Activated naive CD8-positive, alpha-beta T cell treated with anti-CD3 and anti-CD28 coated beads, Interleukin-2, amount 10 ng/mL, durations not matched to agents 7 days and 5 days (primary cell): Measurements from ENCODE around the gene KPNA6. TPM values are rescaled to one million over a fixed set of nuclear protein-coding genes. Genes with fewer than 3 reads are reported as not detected.

ENCODE experiments used
- ATAC-seq: fragments of 150-1000 bp; cut with Tn5 transposase; one replicate; pipeline ENCODE4 v1.10.0; 2021; ENCODE audit warnings: low read depth, moderate library complexity
- POLR2A ChIA-PET: fragments of 350-600 bp; sonication (Branson Sonifier 250); formaldehyde crosslinking; loops from one replicate; lab custom pipeline; 2021; ENCODE audit warnings: antibody characterized with exemption; lab: Charles Lee
- DNase-seq: peaks from one replicate; pipeline ENCODE4 v3.0.0; 2021
- H3K27ac Mint-ChIP-seq: one replicate; pipeline ENCODE4 v1.8.0; 2022; ENCODE audit warnings: mild to moderate bottlenecking, mixed read lengths
- H3K27me3 Mint-ChIP-seq: one replicate; pipeline ENCODE4 v1.8.0; 2022; ENCODE audit warnings: mild to moderate bottlenecking, moderate library complexity, mixed read lengths
- H3K36me3 Mint-ChIP-seq: one replicate; pipeline ENCODE4 v1.8.0; 2021; ENCODE audit warnings: mild to moderate bottlenecking, mixed read lengths
- H3K4me1 Mint-ChIP-seq: one replicate; pipeline ENCODE4 v1.8.0; 2021; ENCODE audit warnings: mixed read lengths
- H3K4me3 Mint-ChIP-seq: one replicate; pipeline ENCODE4 v1.8.0; 2022; ENCODE audit warnings: mild to moderate bottlenecking, moderate library complexity, mixed read lengths
- H3K9me3 Mint-ChIP-seq: one replicate; pipeline ENCODE4 v1.8.0; 2021; ENCODE audit warnings: mixed read lengths
- total RNA-seq, 2 experiments: library from RNA; stranded (reverse); gene quantifications; one replicate each; pipeline ENCODE4 v1.2.3, GENCODE V29; 2021

KPNA6 gene
- total RNA-seq, 2 experiments from 2014 or later, result 63.8 to 69.8 TPM

DNA sequence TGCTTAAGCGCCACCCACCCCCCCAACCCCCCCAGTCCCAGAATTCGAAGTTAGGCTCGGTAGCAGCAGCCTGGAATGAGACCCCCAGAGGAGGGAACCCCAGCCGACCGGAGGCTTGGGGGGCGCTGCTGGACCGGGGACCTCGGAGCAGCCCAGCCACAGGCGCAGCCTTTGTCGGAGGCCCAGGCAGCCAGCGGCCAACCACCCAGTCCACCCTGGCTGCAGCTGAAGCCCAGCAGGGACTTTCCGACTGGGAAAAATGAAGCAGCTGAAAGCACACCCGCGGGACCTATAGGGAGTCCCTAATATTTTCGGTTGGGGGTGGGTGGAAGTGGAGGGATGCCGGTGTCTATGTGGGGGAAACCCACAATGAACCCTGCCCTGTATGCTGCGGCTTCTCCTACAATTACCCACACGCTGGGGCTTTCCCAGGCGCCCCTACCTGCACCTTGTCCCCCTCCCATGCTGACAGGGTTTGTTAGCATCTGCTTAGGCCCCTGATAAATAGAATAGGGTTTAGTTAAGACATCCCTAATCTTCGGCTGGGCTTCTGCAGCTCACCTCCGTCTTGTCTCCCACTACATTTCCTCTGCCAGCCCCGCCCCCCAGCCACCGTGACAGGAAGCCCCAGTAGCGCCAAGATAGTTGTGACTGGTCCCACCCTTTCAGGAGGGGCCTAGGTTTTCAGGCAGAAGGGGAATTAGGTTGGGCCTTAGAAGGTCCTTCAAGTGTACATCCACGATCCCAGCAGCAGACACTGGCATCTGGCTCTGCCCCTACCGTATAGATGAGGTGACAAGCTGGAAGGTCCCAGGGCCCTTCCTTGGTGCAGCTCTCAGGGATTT is 93.4 kb downstream of the KPNA6 start:
- DNase-seq, result peak; percentile 88
- H3K4me1 Mint-ChIP-seq, result peaks cover 54% of the 10 kb centered on the region
- no peaks in the 10 kb centered on the region for H3K9me3 Mint-ChIP-seq
- peaks cover 2% of the 10 kb centered on the region for H3K27me3 Mint-ChIP-seq
- ATAC-seq, result peak; percentile 61
- peak overlapping the region; percentile 84 for H3K4me3 Mint-ChIP-seq
- H3K27ac Mint-ChIP-seq, result peak overlapping the region; percentile 91
- POLR2A ChIA-PET, result interaction anchor here (0.6 to 3.1 kb wide), 20 partner anchors 9 to 557 kb away, joined by 3 to 37 read pairs (median 5); partner anchors contain the start of genes BSDC1, KPNA6, LCK and MARCKSL1
- peaks cover 36% of the 10 kb centered on the region for H3K36me3 Mint-ChIP-seq

DNA sequence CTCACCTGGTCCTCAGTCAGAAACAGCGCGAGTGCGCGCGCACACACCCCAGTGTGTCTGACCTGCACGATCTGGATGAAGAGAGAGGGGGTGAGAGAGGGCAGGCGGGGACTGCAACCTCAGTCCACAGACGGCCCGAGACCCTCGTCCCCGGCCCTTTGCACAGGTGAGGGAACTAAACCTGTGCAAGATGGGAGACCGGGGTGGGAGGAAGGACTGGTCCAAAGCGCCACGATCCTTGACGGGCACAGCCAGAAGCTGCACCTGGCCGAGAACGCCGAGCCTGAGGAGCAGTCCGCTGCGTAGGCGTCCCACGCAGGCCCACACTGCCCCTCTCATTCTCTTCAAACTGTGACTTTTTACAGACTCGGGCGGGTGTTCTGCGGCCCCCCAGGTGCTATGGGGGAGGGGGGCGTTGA is 97.1 kb downstream of the KPNA6 start:
- H3K27me3 Mint-ChIP-seq, result no peaks in the 10 kb centered on the region
- H3K4me3 Mint-ChIP-seq, result peak overlapping the region; percentile 90
- H3K9me3 Mint-ChIP-seq, result no peaks in the 10 kb centered on the region
- ATAC-seq (no peak), DNase-seq (no peak)
- POLR2A ChIA-PET, result interaction anchor here (0.6 to 2.6 kb wide), 10 partner anchors 10 to 132 kb away, joined by 3 to 15 read pairs (median 6); partner anchors contain the start of genes EIF3I, FAM167B, MARCKSL1 and TMEM234
- H3K36me3 Mint-ChIP-seq, result peaks cover 25% of the 10 kb centered on the region
- peaks cover 35% of the 10 kb centered on the region for H3K4me1 Mint-ChIP-seq
- no peak overlapping the region for H3K27ac Mint-ChIP-seq

DNA sequence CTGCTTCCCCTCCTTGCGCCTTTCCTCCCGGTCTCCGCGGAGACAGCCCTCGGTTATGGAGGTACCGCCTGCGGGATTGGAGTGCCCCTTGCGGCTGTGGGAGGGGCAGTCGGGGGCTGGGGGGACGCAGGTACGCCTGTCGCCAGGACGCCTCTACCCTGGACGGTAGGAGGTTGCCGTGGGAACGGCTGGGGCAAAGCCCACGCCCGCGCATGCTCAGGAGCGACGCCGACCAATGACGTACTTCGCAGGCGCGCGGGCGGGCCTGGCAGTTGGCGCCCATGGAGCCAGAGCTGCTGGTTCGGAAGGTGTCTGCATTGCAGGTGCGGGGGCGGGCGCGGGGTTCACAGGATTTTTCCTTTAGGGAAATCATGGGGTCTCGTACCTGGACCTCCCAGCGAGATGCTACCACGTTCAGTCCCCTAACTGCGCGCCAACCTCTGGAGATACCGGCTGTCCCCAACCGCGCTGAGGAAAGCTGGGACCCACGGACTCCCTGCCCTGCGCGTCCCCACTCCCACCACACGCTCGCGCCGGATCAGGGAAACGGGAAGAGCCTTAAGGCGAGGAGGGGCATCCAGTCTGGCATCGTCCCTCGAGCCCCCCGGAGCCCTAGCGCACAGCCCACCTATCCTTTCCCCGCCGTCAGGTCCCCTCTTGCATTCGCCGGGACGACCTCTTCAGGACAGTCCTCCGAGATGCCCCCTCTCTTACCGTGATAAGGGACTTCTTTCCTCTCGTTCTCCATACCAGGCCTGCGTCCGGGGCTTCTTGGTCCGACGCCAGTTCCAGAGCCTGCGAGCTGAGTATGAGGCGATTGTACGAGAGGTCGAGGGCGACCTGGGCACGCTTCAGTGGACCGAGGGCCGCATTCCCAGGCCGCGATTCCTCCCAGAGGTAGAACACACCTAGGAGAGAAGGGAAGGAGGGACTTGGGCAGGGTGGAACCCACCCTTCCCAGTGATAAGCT is 97.8 kb downstream of the KPNA6 start, which contains the start of gene IQCC:
Gene IQCC (plus strand): TSS at position 271 of the 970 bp plus-strand sequence. CDS start 11 bp downstream, at position 282.
- peaks cover 29% of the 10 kb centered on the region for H3K4me1 Mint-ChIP-seq
- H3K4me3 Mint-ChIP-seq, result peak within 1 kb of the TSS; percentile 90
- peak; percentile 87 for DNase-seq
- H3K27ac Mint-ChIP-seq, result peak within 1 kb of the TSS; percentile 85
- POLR2A ChIA-PET, result interaction anchor here (0.9 to 2.6 kb wide), 13 partner anchors 8 to 133 kb away, joined by 3 to 15 read pairs (median 5); partner anchors contain the start of genes EIF3I, FAM167B, KPNA6 and MARCKSL1
- no peaks in the 10 kb centered on the region for H3K27me3 Mint-ChIP-seq
- peak; percentile 74 for ATAC-seq
- no peaks in the 10 kb centered on the region for H3K9me3 Mint-ChIP-seq
- peaks cover 25% of the 10 kb centered on the region for H3K36me3 Mint-ChIP-seq

DNA sequence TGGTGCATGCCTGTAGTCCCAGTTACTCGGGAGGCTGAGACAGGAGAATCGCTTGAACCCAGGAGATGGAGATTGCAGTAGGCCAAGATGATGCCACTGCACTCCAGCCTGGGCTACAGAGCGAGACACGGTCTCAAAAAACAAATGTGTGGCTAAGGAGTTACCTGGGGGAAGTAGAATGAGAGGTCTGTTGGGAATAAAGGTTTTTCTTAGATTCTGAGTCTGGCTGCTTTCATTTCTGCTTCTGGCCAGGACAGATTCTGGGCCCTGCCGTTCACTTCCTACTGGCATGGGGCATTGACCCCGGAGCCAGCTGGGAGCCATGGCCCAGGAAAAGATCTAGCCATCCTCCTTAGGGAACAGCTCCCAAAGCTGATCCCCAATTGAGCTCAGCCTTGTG is 100.6 kb downstream of the KPNA6 start:
- POLR2A ChIA-PET, result interaction anchor here (1.6 kb wide), 1 partner anchor 9 kb away, joined by 3 read pairs; no protein-coding TSS in a partner anchor
- no peak overlapping the region for H3K4me3 Mint-ChIP-seq
- ATAC-seq (no peak), DNase-seq (no peak)
- peaks cover 16% of the 10 kb centered on the region for H3K4me1 Mint-ChIP-seq
- H3K36me3 Mint-ChIP-seq, result peaks cover 16% of the 10 kb centered on the region
- H3K9me3 Mint-ChIP-seq, result no peaks in the 10 kb centered on the region
- no peak overlapping the region for H3K27ac Mint-ChIP-seq
- H3K27me3 Mint-ChIP-seq, result no peaks in the 10 kb centered on the region

DNA sequence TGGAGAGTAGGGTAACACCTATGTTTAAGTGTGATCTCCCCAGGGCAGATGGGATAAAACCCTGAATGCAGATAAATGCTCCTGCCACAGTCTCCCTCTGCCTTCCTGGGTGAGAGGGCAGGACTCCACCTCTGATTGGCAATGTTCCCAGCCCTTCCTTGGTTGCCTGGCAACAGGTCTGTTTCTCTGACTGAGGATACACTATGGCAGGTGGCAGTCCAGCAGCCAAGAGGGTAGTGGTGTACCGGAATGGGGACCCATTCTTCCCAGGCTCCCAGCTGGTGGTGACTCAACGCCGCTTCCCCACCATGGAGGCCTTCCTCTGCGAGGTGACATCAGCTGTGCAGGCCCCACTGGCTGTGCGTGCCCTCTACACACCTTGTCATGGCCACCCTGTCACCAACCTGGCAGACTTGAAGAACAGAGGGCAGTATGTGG is 101.1 kb downstream of the KPNA6 start, which contains the start of gene DCDC2B:
Gene DCDC2B (plus strand): TSS at position 199 of the 438 bp plus-strand sequence. CDS start 5 bp downstream, at position 204.
- POLR2A ChIA-PET, result interaction anchor here (1.6 to 2.2 kb wide), 2 partner anchors 8 to 10 kb away, joined by 3 to 8 read pairs; partner anchors contain the start of gene CCDC28B
- Mint-ChIP-seq H3K27me3 (no peaks in the 10 kb centered on the region), H3K4me3 (no peak within 1 kb of the TSS), H3K4me1 (peaks cover 15% of the 10 kb centered on the region), H3K9me3 (no peaks in the 10 kb centered on the region), H3K36me3 (peaks cover 14% of the 10 kb centered on the region), H3K27ac (no peak within 1 kb of the TSS)
- ATAC-seq (no peak), DNase-seq (no peak)

DNA sequence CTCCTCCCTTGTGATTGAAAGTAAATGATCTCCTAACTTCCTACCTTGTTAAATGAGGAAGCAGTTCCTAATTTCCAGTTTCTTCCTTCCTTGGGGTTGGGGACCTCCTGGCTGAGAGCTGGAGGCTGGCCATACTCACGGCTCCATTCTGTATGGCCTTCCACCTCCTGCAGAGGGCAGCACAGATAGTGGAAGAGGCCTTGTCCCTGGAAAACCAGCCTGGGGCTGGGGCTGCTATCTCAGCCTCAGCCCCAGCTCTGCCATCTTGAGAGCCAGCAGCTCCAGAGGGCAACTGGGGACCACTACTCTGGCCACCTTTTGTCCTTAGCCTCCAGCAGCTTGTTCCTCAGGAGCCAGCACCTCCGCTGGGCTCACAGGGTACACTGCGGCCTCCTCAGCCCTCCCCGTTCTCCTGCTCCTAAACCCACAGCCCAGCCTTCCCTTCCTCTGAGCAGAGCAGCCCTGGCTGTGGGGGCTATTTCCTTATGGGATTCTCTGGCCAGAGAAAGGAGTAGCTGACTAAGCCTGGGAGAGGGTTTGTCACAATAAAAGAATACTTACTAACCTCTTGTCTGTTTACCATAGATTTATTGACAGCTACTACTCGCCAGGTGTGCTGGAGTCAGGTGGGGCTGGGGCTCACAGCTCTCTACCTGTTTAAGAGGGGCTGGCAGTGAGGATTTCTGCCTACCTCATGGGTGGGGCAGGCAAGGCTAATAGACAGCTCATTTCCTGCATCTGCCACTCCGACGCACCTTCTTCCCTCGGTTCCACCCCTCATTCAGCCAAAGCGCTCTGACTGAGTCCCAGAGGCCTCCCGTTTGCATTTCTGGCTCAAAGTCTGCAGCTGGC is 108.0 kb downstream of the KPNA6 start:
- H3K27ac Mint-ChIP-seq, result peak overlapping the region; percentile 60
- H3K4me3 Mint-ChIP-seq, result no peak overlapping the region
- peaks cover 11% of the 10 kb centered on the region for H3K4me1 Mint-ChIP-seq
- H3K27me3 Mint-ChIP-seq, result no peaks in the 10 kb centered on the region
- DNase-seq, result peak; percentile 53
- no peaks in the 10 kb centered on the region for H3K9me3 Mint-ChIP-seq
- ATAC-seq, result peak; percentile 86
- no peaks in the 10 kb centered on the region for H3K36me3 Mint-ChIP-seq
- POLR2A ChIA-PET, result interaction anchor here (0.5 to 3.0 kb wide), 14 partner anchors 10 to 1206 kb away, joined by 3 to 16 read pairs (median 4); partner anchors contain the start of genes CCDC28B, IQCC, LCK and MARCKSL1

DNA sequence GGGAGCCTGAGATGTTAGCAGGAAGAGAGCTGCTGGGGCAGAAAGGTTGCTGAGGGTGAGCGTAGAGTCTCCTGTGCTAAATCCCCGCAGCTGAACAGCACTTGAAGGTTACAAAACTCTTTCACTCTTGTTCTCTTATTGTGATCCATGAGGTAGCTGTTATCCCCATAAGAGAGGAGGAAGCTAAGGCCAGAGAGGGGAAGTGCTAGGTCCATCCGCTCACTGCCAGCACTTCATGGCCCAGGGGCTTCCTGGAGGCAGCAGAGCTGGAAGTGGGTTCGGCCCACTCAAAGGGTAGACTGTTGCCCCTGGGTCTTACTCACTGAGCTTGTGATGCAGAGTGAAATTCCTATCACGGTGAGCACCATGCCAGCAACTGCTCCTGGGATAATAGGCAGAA is 108.7 kb downstream of the KPNA6 start:
- no peak for DNase-seq
- H3K4me1 Mint-ChIP-seq, result peaks cover 16% of the 10 kb centered on the region
- POLR2A ChIA-PET, result interaction anchor here (1.1 to 3.0 kb wide), 12 partner anchors 11 to 119 kb away, joined by 3 to 16 read pairs (median 5); partner anchors contain the start of genes CCDC28B, IQCC, LCK and MARCKSL1
- H3K27ac Mint-ChIP-seq, result peak overlapping the region; percentile 59
- no peaks in the 10 kb centered on the region for H3K36me3 Mint-ChIP-seq
- no peaks in the 10 kb centered on the region for H3K9me3 Mint-ChIP-seq
- H3K27me3 Mint-ChIP-seq, result no peaks in the 10 kb centered on the region
- H3K4me3 Mint-ChIP-seq, result no peak overlapping the region
- ATAC-seq, result no peak

DNA sequence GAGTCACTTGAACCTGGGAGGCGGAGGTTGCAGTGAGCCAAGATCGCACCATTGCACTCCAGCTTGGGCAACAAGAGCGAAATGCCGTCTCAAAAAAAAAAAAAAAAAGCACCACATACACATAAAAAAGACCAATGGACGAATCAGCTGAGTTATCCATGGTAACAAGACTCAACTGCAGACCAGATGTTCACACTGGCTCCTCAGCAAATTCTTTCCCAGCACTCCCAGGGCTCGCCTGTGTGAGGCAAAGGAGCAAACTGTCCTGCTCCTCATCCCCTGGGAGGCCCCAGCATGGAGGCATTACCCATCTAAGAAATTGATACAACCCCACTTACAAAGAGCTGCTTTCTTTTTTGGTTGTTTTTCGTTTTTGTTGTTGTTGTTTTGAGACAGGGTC is 111.2 kb downstream of the KPNA6 start:
- no peaks in the 10 kb centered on the region for H3K27me3 Mint-ChIP-seq
- ATAC-seq, result no peak
- DNase-seq, result no peak
- H3K9me3 Mint-ChIP-seq, result no peaks in the 10 kb centered on the region
- POLR2A ChIA-PET, result no interaction called here
- peaks cover 24% of the 10 kb centered on the region for H3K4me1 Mint-ChIP-seq
- peaks cover 2% of the 10 kb centered on the region for H3K36me3 Mint-ChIP-seq
- no peak overlapping the region for H3K4me3 Mint-ChIP-seq
- H3K27ac Mint-ChIP-seq, result no peak overlapping the region

DNA sequence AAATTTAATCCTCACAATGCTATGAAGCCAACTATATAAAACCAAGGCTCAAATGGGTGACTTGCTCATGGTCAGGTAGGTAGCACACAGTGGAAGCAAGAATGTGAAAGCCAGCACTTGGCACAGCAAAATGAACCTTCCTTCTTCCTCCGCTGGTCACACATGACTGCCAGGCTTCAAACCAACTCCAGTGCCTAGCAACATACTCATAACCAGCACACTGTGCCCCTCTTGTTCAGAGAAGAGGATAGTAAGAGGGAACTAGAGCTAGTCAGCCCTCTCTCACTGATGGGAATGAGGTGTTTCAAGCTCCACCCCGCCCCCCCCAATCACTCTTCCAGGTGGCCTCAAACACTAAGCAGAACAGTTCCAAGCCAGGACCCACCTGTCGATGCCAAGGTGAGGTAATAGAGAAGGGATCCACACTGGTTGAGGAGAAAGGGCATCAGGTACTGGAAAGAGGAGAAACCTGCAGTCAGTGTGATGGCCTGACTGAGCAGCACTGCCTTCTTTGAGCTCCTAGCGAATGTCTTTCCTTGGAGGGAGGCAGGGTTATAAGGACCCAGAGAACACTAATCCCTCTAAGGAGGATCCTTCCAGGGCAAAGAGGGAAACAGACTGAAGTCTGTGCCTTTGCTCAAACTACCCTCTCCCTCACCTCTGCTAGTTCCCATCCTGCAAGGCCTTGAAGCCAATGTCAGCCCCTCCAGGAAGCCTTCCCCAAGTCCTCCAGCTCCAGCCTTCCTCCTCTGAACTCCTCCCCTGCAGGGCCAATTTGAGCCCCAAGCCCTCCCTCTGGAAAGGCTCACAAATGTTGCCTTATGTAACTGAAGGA is 113.1 kb downstream of the KPNA6 start:
- Mint-ChIP-seq H3K4me1 (peaks cover 21% of the 10 kb centered on the region), H3K27me3 (no peaks in the 10 kb centered on the region), H3K9me3 (no peaks in the 10 kb centered on the region), H3K4me3 (peak overlapping the region; percentile 96), H3K27ac (peak overlapping the region; percentile 43), H3K36me3 (peaks cover 8% of the 10 kb centered on the region)
- DNase-seq (no peak), ATAC-seq (no peak)
- POLR2A ChIA-PET, result interaction anchor here (0.9 to 2.0 kb wide), 4 partner anchors 10 to 53 kb away, joined by 3 to 11 read pairs (median 4); partner anchors contain the start of gene IQCC

DNA sequence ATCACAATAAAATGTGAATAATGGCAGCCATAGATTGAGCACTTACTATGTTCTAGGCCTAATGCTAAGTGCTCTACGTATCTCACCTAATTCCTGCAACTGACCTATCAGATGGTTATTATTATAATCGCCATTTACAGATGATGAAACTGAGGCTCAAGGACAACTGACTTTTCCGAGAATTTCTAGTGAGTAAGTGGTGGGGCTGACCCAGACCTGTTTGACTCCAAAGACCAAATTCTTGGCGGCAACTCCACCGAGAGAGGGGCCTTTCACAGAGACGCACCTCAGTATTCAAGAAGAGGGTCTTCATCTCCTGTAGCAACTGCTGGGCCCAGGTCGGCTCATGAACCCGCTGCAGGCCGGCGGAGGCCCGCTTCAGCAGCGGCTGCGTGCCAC is 113.7 kb downstream of the KPNA6 start:
- Mint-ChIP-seq H3K27ac (peak overlapping the region; percentile 43), H3K36me3 (peaks cover 8% of the 10 kb centered on the region), H3K9me3 (no peaks in the 10 kb centered on the region), H3K4me3 (peak overlapping the region; percentile 96), H3K27me3 (no peaks in the 10 kb centered on the region), H3K4me1 (peaks cover 23% of the 10 kb centered on the region)
- ATAC-seq (no peak), DNase-seq (no peak)
- POLR2A ChIA-PET, result interaction anchor here (1.0 to 2.2 kb wide), 5 partner anchors 16 to 52 kb away, joined by 3 to 11 read pairs (median 7); partner anchors contain the start of genes IQCC and LCK
